ENCODE results near the gene GPR153.

The GPR153 gene

DNA sequence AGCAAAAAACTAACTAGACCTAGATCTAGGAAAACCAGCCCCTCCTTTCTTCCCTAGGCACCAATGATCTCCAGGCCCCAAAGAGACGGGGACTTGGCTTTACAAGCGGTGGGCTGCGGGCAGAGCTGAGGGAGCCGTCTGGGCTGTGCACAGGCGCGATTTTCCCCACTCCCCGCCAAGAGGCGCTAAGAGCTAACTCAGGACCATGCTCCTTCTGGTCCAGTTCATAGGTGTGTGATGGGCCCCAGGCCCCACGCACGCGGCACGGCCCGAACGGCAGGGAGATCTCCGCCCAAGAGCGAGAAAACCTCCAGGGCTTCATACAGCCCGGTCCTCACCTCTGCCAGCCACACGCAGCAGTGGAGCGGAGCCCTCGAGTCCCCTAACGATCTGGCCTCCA is 7.5 kb upstream of the GPR153 start:
- no peak for DNase-seq

- DNase-seq: no peak
Observed at GRCh38 chr1:6267686-6268322, 6.9 kb upstream of the GPR153 start.

- DNase-seq: no peak
Observed at GRCh38 chr1:6266641-6267040, 5.7 kb upstream of the GPR153 start.

- no peak for DNase-seq
Observed at GRCh38 chr1:6265151-6265550, 4.3 kb upstream of the GPR153 start.

DNA sequence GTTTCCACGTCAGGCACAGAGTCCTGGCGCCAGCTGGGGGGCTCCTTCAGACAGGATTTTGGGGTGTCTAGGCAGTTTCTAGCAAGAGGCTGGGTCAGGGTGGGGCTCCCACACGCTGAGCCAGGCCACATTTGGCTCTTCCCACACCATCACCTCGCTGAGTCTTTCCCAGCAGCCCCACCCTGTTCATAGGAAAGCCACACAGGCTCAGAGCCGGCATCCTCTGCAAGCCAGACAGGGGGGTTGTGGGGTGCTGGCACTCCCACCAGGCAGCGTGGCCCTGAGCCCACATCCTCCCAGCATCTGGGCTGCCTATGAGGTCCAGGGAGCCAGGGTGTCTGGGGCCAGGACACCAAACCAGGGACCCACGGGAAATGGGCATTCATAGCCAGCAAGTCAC is 2.8 kb upstream of the GPR153 start:
- DNase-seq: no peak

GRCh38 chr1:6262555-6263420 is 1.9 kb upstream of the GPR153 start:
- DNase-seq: no peak

- DNase-seq: no peak
Observed at GRCh38 chr1:6261615-6261995, 707 bp upstream of the GPR153 start.

DNA sequence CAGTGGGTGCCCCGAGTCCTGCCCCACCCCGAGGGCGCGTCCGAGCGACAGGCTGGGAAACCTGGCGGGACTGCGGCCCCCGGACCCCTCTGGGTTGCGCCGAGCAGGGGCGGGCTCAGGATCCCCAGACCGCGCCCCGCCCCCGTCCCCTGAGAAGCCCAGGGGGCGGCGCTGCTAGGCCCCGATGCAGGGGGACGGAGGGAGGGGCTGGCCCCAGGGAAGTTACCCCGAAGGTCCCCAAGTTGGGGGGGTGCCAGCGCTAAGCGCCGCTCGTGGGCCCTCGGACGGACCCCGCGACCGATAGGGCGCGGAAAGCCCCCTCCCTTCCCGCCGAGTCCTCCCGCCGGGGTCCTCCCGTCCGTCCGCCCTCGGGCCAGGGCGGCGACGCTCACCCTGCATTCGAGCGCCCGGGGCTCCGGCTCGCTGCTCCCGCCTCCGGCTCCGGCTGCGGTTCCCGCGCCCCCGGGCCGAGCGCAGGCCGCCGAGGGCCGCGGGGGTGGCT is 414 bp downstream of the GPR153 start:
- no peak for DNase-seq

DNA sequence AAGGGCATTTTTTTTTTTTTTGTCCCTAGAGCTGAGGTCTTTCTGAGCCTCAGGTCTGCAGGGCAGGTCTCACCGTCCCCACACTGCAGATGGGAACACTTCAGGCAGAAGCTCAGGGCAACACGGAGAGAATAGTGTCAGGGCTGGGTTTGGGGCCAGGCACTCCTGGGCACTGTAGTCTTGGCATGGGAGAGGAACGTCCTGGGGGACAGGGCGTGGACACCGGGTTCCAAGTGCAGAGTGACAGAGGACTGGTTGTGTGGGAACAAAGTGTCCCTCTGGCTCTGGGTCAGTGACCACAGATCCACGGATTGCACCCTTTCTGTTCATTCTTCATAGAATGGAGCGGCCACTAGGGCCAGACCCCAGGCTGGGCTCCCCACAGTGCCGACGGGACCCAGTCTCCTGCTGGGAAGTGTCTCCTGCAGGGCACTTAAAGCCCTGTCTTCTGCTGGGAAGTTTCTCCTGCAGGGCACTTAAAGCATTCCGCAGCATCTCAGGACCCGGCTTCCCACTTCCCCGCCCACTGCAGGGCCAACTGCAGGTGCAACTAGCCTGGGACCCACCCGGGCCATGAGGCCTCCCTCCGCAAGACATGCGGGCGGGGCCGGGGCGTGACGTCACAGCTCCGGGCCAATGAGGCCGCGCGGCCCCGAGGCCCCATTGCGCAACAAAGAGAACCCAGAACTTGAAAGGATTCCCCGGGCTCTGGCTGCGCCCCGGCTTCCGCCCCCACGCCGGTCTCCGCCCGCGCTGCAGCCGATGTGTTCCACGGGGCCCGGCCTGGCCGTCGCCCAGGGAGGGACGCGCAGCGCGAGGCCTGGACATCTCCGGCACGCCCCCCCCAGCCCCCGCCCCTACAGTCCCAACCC is 1.2 kb downstream of the GPR153 start:
- peak; percentile 72 to 77 for DNase-seq

DNA sequence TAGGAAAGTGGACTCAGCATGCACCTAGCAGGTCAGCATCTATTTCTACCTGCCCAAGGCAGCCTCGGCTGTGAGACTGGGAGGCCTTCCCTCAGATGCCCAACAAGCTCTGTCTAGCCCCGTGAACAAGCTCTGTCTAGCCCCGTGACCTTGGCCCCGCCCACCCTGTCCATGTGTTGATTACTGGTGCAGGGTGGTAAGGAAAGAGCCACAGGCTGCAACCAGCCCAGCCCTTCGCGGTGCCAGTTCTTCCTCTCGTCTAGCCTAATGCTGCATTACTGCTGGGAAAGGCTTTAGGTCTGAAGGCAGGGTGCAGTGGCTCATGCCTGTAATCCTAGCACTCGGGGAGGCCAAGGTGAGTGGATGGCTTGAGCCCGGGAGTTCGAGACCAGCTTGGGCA is 2.2 kb downstream of the GPR153 start:
- no peak for DNase-seq

DNA sequence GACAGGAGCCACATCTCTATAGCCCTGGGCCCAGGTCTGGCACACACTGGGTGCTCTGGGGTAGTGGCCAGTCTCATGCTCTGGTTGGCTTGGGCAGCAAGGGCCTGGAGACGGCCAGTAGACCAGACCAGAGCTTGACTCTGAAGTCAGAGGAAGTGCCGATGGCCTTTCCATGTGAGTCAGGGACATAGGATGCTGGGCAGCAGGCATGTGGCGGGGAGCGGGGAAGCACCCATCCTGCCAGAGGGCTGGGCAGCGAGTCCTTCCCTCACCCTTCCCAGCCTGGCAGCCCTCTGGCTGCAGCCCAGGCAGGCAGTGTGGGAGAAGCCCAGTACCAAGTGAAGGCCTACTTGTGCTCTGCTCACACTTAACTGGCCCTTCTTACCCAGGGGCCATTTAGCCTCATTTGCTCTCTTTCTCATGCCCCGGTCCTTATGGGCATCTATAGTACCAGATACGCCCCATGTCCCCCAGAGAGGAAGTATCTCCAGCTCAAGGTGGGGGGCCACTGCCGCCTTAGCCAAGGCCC is 3.3 kb downstream of the GPR153 start:
- no peak for DNase-seq

GRCh38 chr1:6256645-6257044 is 4.3 kb downstream of the GPR153 start:
- DNase-seq: no peak

GRCh38 chr1:6254691-6255090 is 6.2 kb downstream of the GPR153 start:
- no peak for DNase-seq

- no peak for DNase-seq
Observed at GRCh38 chr1:6253380-6253779, 7.5 kb downstream of the GPR153 start.

DNA sequence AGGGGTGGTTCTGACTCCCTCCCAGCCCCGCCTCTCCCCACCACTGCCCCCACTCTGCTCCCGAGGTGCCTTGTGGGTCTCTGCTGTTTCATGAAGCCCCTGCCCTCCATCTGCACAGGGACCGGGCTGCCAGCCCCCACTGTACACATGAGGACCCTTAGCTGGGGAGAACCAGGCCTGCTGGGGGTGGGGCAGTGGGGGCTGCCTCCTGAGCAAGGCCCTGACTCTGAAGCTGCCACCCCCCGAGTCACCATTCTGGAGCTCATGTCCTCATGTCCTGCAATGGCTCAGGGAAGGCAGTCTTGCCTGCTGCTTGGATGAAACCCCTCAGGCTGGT is 8.6 kb downstream of the GPR153 start:
- DNase-seq: no peak

DNA sequence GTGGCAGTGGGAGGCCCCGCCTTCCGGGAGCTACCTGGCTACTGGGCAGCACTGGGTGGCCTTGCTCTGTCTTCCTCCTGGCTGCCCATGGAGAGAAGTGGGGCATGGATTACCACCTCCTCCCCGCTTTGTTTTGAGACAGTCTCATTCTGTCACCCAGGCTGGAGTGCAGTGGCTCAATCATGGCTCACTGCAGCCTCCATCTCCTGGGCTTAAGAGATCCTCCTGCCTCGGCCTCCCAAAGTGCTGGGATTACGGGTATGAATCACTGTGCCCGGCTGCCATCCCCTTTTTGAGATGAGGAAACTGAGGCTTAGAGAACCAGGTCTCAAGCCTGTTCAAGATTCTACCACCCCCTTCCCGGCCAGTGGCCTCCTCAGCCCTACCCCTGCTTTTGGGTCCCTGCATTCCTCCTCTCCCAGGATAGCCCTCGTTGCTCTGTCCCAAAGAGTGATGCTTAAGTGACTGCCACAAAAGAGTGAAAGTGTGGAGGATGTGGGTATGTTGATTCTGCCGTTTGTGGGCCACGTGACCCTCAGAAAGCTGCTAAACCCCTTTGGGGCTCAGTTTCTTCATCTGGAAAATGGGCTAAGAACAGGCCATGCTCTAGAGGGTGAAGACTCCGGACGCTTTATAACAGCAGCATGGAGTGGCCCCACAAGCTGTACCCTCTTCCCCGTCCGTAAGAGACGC is 9.1 kb downstream of the GPR153 start:
- no peak for DNase-seq

- DNase-seq: no peak
Observed at GRCh38 chr1:6251233-6251632, 9.7 kb downstream of the GPR153 start.

DNA sequence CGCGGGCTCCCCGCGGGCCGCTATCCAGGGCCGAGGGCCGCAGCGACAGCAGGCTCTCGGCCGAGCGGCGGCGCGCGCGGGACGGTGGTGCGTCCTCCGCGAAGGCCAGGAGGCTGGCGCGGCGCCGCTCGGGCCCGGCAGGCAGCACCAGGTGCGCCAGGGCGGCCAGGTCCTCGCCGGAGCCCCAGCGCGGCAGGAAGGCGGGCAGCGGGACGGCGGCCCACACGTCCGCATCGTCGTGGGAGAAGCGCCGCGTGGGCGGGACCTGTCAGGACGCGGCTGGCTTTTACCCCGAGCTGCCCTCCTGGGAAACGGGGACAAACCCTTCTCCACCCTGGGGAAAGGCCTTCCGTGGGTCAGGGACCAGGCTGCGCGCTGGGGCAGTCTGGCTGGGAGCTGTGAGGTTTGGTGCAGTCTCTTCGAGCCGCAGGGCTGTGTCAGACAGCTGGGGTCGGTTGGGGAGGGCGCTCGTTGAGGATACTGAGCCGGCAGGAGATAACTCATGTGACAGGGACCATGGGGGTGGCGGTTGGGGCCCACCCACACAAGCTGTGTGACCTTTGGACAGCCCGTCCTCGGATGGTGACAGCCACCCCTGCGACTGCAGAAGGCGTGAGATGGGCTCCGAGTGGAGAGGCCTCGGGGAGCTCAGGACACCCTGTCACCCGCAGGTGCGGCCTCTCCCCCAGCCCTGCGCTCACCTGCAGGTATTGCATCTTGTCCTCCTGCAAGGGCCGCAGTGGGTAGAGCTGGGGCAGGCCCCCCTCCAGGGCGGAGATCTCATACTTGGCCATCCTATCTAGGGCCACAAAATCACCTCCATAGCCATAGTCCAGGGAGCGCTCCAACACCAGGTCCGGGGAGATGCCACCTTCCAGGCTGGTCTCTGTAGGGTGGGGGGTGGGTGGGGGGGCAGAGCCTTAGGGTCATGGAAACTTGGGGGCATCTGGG is 10.9 kb downstream of the GPR153 start:
- DNase-seq: no peak

- DNase-seq: no peak
Observed at GRCh38 chr1:6248932-6249738, 11.8 kb downstream of the GPR153 start.

DNA sequence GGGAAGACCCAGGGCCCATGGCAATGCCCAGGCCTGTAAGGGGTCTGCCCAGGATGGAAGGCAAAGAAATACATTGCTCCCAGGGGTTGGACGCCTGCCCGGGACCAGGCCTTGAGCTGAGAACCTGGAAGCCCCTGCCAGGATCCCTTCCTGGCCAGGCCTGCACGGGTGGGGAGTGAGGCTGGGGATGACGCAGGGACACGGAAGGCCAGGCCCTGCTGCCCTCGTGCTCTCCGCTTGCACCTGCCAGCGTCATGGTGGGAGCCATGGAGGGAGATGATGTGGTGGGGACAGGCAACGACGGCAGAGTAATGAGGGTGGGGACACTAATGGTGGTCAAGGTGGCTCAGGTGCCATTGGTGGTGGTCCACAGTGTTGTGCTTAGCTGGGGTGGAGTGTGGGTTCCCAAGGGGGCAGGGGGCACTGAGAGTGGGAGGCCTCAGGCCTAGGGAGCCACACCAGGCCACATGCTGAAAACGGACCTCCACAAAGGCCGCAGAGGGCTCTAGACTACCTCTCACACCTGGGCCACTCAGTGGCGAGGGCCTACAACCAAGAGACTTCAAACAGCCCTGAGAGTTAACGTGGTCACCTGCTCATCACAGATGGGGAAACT is 12.6 kb downstream of the GPR153 start:
- no peak for DNase-seq

All from stimulated activated CD4-positive, alpha-beta T cell treated with anti-CD3 and anti-CD28 coated beads, Interleukin-4, amount 100 ng/mL, for 4 hours (primary cell).